NCI-H69 (cell line): ENCODE data around the gene COL5A2.

Experiments used
- DNase-seq: peaks from one replicate; lab custom pipeline; 2025; lab: John Stamatoyannopoulos, UW

Gene COL5A2

GRCh38 chr2:189147361-189147760 lies 32.2 kb downstream of the COL5A2 start:
- no peak for DNase-seq

GRCh38 chr2:189146553-189146952 lies 33.0 kb downstream of the COL5A2 start:
- DNase-seq = no peak

- no peak for DNase-seq
Measured at GRCh38 chr2:189144700-189145211, 34.8 kb downstream of the COL5A2 start.

- no peak for DNase-seq
Measured at GRCh38 chr2:189143925-189144324, 35.6 kb downstream of the COL5A2 start.

- DNase-seq = peak; percentile 51
Measured at GRCh38 chr2:189142893-189143759, 36.4 kb downstream of the COL5A2 start.

GRCh38 chr2:189138800-189139199 lies 40.8 kb downstream of the COL5A2 start:
- no peak for DNase-seq

GRCh38 chr2:189137519-189137918 lies 42.0 kb downstream of the COL5A2 start:
- DNase-seq = no peak

- DNase-seq = no peak
Measured at GRCh38 chr2:189134485-189134884, 45.1 kb downstream of the COL5A2 start.

GRCh38 chr2:189131991-189132390 lies 47.6 kb downstream of the COL5A2 start:
- no peak for DNase-seq

GRCh38 chr2:189129971-189130370 lies 49.6 kb downstream of the COL5A2 start:
- DNase-seq = no peak

- DNase-seq = no peak
Measured at GRCh38 chr2:189128970-189129369, 50.6 kb downstream of the COL5A2 start.

GRCh38 chr2:189127756-189128155 lies 51.8 kb downstream of the COL5A2 start:
- DNase-seq = peak; percentile 91

- no peak for DNase-seq
Measured at GRCh38 chr2:189125195-189125594, 54.4 kb downstream of the COL5A2 start.

- no peak for DNase-seq
Measured at GRCh38 chr2:189124175-189124574, 55.4 kb downstream of the COL5A2 start.

- no peak for DNase-seq
Measured at GRCh38 chr2:189118386-189118785, 61.2 kb downstream of the COL5A2 start.

- no peak for DNase-seq
Measured at GRCh38 chr2:189116979-189117378, 62.6 kb downstream of the COL5A2 start.

GRCh38 chr2:189116087-189116486 lies 63.5 kb downstream of the COL5A2 start:
- no peak for DNase-seq

- peak; percentile 6 for DNase-seq
Measured at GRCh38 chr2:189115126-189115525, 64.4 kb downstream of the COL5A2 start.

GRCh38 chr2:189113963-189114362 lies 65.6 kb downstream of the COL5A2 start:
- DNase-seq = no peak

- DNase-seq = no peak
Measured at GRCh38 chr2:189111063-189111715, 68.4 kb downstream of the COL5A2 start.

- no peak for DNase-seq
Measured at GRCh38 chr2:189109921-189110397, 69.6 kb downstream of the COL5A2 start.

GRCh38 chr2:189104934-189105333 lies 74.6 kb downstream of the COL5A2 start:
- DNase-seq = no peak

GRCh38 chr2:189102735-189103134 lies 76.8 kb downstream of the COL5A2 start:
- DNase-seq = no peak
